Measurements from ENCODE around the gene GNRH2. TPM values are rescaled to one million over a fixed set of nuclear protein-coding genes. Genes with fewer than 3 reads are reported as not detected.

GNRH2 gene
- total and polyA plus RNA-seq, 2 experiments from 2014 or later, result 27.0 to 131 TPM

GRCh38 chr20:3011752-3012151, 31.7 kb upstream of the GNRH2 start:
- Histone ChIP-seq H3K9me2 (replicated peaks; ENCODE audit: insufficient read depth) (no peaks in the 10 kb centered on the region), H3K9me3 (ENCODE audit: low read depth) (no peaks in the 10 kb centered on the region), H3K79me2 (no peaks in the 10 kb centered on the region), H3K27ac (no peak overlapping the region), H4K20me1 (ENCODE audit: insufficient read depth, poor library complexity, severe bottlenecking) (no peaks in the 10 kb centered on the region), H3K4me3 (no peak overlapping the region), H3K4me2 (no peak overlapping the region), H3K36me3 (replicated peaks; ENCODE audit: insufficient read depth, low read depth) (no peaks in the 10 kb centered on the region), H3K4me1 (ENCODE audit: insufficient read depth) (peaks cover 10% of the 10 kb centered on the region), H2AFZ (no peak overlapping the region), H3K27me3 (no peaks in the 10 kb centered on the region)
- WGBS (ENCODE audit: low lambda C conversion rate, missing lambda C conversion rate), result 86% methylated on average over 3 of the region's 3 CpGs
- DNase-seq (ENCODE audit: low spot score), result no peak
- no peak for TF ChIP-seq EZH2phosphoT487 (IDR thresholded peaks at IDR 0.05; ENCODE audit: low read depth, severe bottlenecking, unreplicated experiment)
- no peak for TF ChIP-seq EZH2 (IDR thresholded peaks at IDR 0.05; ENCODE audit: borderline replicate concordance)
- no peak for TF ChIP-seq CTCF (IDR thresholded peaks at IDR 0.05; ENCODE audit: poor library complexity)

GRCh38 chr20:3013771-3014170, 29.7 kb upstream of the GNRH2 start:
- 100% methylated on average over 5 of the region's 5 CpGs for WGBS (ENCODE audit: low lambda C conversion rate, missing lambda C conversion rate)
- Histone ChIP-seq H3K9me3 (ENCODE audit: low read depth) (no peaks in the 10 kb centered on the region), H3K4me3 (no peak overlapping the region), H3K4me1 (ENCODE audit: insufficient read depth) (peaks cover 10% of the 10 kb centered on the region), H3K36me3 (replicated peaks; ENCODE audit: insufficient read depth, low read depth) (no peaks in the 10 kb centered on the region), H3K27ac (no peak overlapping the region), H3K27me3 (no peaks in the 10 kb centered on the region), H3K79me2 (no peaks in the 10 kb centered on the region), H2AFZ (no peak overlapping the region), H3K4me2 (no peak overlapping the region), H4K20me1 (ENCODE audit: insufficient read depth, poor library complexity, severe bottlenecking) (no peaks in the 10 kb centered on the region), H3K9me2 (replicated peaks; ENCODE audit: insufficient read depth) (no peaks in the 10 kb centered on the region)
- no peak for TF ChIP-seq CTCF (IDR thresholded peaks at IDR 0.05; ENCODE audit: poor library complexity)
- TF ChIP-seq EZH2 (IDR thresholded peaks at IDR 0.05; ENCODE audit: borderline replicate concordance), result no peak
- TF ChIP-seq EZH2phosphoT487 (IDR thresholded peaks at IDR 0.05; ENCODE audit: low read depth, severe bottlenecking, unreplicated experiment), result no peak
- no peak for DNase-seq (ENCODE audit: low spot score)

GRCh38 chr20:3014179-3014578, 29.2 kb upstream of the GNRH2 start:
- WGBS (ENCODE audit: low lambda C conversion rate, missing lambda C conversion rate), result 97% methylated on average over 7 of the region's 7 CpGs

More at GRCh38 chr20:3014179-3014578, 29.2 kb upstream of the GNRH2 start:
- TF ChIP-seq EZH2 (IDR thresholded peaks at IDR 0.05; ENCODE audit: borderline replicate concordance) (no peak), EZH2phosphoT487 (IDR thresholded peaks at IDR 0.05; ENCODE audit: low read depth, severe bottlenecking, unreplicated experiment) (no peak), CTCF (IDR thresholded peaks at IDR 0.05; ENCODE audit: poor library complexity) (no peak)
- Histone ChIP-seq H3K4me3 (no peak overlapping the region), H3K36me3 (replicated peaks; ENCODE audit: insufficient read depth, low read depth) (no peaks in the 10 kb centered on the region), H3K9me2 (replicated peaks; ENCODE audit: insufficient read depth) (no peaks in the 10 kb centered on the region), H3K27ac (no peak overlapping the region), H3K27me3 (no peaks in the 10 kb centered on the region), H2AFZ (no peak overlapping the region), H3K79me2 (no peaks in the 10 kb centered on the region), H3K4me1 (ENCODE audit: insufficient read depth) (peaks cover 10% of the 10 kb centered on the region), H4K20me1 (ENCODE audit: insufficient read depth, poor library complexity, severe bottlenecking) (no peaks in the 10 kb centered on the region), H3K4me2 (no peak overlapping the region), H3K9me3 (ENCODE audit: low read depth) (no peaks in the 10 kb centered on the region)
- no peak for DNase-seq (ENCODE audit: low spot score)
